HepG2 (cell line): Measurements from ENCODE around the gene ANKRD11. TPM values are rescaled to one million over a fixed set of nuclear protein-coding genes. Genes with fewer than 3 reads are reported as not detected.

Experiments
- FOXP4 ChIP-seq: sonication (generic); formaldehyde crosslinking; IDR thresholded peaks from 2 replicates; pipeline ENCODE4 v1.4.0; 2020; ENCODE audit warnings: missing genetic modification reagents
- GATA4 ChIP-seq: sonication (generic); IDR thresholded peaks from 2 replicates; pipeline ENCODE4 v1.6.1; 2016; ENCODE audit warnings: antibody characterized with exemption, low read depth, borderline replicate concordance
- KDM2A ChIP-seq: sonication (generic); formaldehyde crosslinking; IDR thresholded peaks from 2 replicates; pipeline ENCODE4 v1.4.0; 2020; ENCODE audit warnings: low read depth, missing genetic modification reagents, borderline replicate concordance
- KLF12 ChIP-seq: sonication (generic); formaldehyde crosslinking; IDR thresholded peaks from 2 replicates; pipeline ENCODE4 v1.4.0; 2020; ENCODE audit warnings: missing genetic modification reagents, borderline replicate concordance
- NFYB ChIP-seq: sonication (generic); formaldehyde crosslinking; IDR thresholded peaks from 2 replicates; pipeline ENCODE4 v1.4.0; 2020; ENCODE audit warnings: missing genetic modification reagents
- RBFOX2 ChIP-seq: fragments of 200-400 bp; formaldehyde crosslinking; IDR thresholded peaks from 2 replicates; pipeline ENCODE4 v1.6.1; 2017; ENCODE audit warnings: low read depth, mild to moderate bottlenecking, low read length
- TCF7L2 ChIP-seq: IDR thresholded peaks from 2 replicates; pipeline ENCODE4 v1.6.1; 2011; ENCODE audit warnings: mild to moderate bottlenecking, low read depth, low read length, moderate library complexity
- TFDP1 ChIP-seq: IDR thresholded peaks from 2 replicates; pipeline ENCODE4 v1.6.1; 2016; ENCODE audit warnings: missing compliant biosample characterization, missing genetic modification reagents, borderline replicate concordance
- ZZZ3 ChIP-seq: sonication (generic); formaldehyde crosslinking; IDR thresholded peaks from 2 replicates; pipeline ENCODE4 v1.4.0; 2020; ENCODE audit warnings: missing genetic modification reagents, mild to moderate bottlenecking, borderline replicate concordance
- polyA plus RNA-seq, 8 experiments: library from polyadenylated mRNA; depleted of rRNA in 3 of 8; stranded (reverse) in 7 of 8; unstranded in 1 of 8; fragments of >200 nt; fragmentation: Illumina TruSeq in 4 of 8; extraction: Trizol in 4 of 8; gene quantifications; 2 replicates each; pipeline versions ENCODE4 v1.2.1 to v1.2.3, GENCODE V29; 2011 to 2016; ENCODE audit warnings: low read depth in 4 of 8, missing spikeins in 1 of 8, mixed read lengths in 1 of 8; ENCODE audit not compliant: insufficient read depth in 1 of 8
- total RNA-seq, 5 experiments: library from RNA; depleted of rRNA; stranded (reverse); fragments of >200 nt; fragmentation: Illumina TruSeq; extraction: Trizol; gene quantifications; 2 replicates each; pipeline ENCODE4 v1.2.3, GENCODE V29; 2016; ENCODE audit warnings: low read depth in 1 of 5
- TF ChIP-seq, protein P1 (sequence below), 2 experiments: fragments of 450-650 bp in 1 of 2; sonication (generic) in 1 of 2; formaldehyde crosslinking in 1 of 2; IDR thresholded peaks; 2 replicates each; pipeline versions ENCODE4 v1.6.1 to v1.8.0; 2016 to 2022; ENCODE audit warnings: antibody characterized with exemption in 1 of 2, mild to moderate bottlenecking in 1 of 2, missing genetic modification reagents in 1 of 2
- TF ChIP-seq, protein P2 (sequence below): sonication (generic); formaldehyde crosslinking; IDR thresholded peaks from 2 replicates; pipeline ENCODE4 v1.4.0; 2020; ENCODE audit warnings: missing genetic modification reagents, borderline replicate concordance

ANKRD11 gene
- total and polyA plus RNA-seq, 2 of the 13 experiments (the other 11 are each of a cell fraction or from before 2014, with no cell fraction given), result 21.4 to 38.4 TPM

- TF ChIP-seq, protein P1, sequence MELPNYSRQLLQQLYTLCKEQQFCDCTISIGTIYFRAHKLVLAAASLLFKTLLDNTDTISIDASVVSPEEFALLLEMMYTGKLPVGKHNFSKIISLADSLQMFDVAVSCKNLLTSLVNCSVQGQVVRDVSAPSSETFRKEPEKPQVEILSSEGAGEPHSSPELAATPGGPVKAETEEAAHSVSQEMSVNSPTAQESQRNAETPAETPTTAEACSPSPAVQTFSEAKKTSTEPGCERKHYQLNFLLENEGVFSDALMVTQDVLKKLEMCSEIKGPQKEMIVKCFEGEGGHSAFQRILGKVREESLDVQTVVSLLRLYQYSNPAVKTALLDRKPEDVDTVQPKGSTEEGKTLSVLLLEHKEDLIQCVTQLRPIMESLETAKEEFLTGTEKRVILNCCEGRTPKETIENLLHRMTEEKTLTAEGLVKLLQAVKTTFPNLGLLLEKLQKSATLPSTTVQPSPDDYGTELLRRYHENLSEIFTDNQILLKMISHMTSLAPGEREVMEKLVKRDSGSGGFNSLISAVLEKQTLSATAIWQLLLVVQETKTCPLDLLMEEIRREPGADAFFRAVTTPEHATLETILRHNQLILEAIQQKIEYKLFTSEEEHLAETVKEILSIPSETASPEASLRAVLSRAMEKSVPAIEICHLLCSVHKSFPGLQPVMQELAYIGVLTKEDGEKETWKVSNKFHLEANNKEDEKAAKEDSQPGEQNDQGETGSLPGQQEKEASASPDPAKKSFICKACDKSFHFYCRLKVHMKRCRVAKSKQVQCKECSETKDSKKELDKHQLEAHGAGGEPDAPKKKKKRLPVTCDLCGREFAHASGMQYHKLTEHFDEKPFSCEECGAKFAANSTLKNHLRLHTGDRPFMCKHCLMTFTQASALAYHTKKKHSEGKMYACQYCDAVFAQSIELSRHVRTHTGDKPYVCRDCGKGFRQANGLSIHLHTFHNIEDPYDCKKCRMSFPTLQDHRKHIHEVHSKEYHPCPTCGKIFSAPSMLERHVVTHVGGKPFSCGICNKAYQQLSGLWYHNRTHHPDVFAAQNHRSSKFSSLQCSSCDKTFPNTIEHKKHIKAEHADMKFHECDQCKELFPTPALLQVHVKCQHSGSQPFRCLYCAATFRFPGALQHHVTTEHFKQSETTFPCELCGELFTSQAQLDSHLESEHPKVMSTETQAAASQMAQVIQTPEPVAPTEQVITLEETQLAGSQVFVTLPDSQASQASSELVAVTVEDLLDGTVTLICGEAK (IDR thresholded peaks at IDR 0.05), result no peak
- TF ChIP-seq, protein P1 (CRISPR knock-in tag; IDR thresholded peaks at IDR 0.05), result no peak
- no peak for TF ChIP-seq NFYB (CRISPR knock-in tag)
- TF ChIP-seq, protein P2, sequence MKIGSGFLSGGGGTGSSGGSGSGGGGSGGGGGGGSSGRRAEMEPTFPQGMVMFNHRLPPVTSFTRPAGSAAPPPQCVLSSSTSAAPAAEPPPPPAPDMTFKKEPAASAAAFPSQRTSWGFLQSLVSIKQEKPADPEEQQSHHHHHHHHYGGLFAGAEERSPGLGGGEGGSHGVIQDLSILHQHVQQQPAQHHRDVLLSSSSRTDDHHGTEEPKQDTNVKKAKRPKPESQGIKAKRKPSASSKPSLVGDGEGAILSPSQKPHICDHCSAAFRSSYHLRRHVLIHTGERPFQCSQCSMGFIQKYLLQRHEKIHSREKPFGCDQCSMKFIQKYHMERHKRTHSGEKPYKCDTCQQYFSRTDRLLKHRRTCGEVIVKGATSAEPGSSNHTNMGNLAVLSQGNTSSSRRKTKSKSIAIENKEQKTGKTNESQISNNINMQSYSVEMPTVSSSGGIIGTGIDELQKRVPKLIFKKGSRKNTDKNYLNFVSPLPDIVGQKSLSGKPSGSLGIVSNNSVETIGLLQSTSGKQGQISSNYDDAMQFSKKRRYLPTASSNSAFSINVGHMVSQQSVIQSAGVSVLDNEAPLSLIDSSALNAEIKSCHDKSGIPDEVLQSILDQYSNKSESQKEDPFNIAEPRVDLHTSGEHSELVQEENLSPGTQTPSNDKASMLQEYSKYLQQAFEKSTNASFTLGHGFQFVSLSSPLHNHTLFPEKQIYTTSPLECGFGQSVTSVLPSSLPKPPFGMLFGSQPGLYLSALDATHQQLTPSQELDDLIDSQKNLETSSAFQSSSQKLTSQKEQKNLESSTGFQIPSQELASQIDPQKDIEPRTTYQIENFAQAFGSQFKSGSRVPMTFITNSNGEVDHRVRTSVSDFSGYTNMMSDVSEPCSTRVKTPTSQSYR, result no peak
- TF ChIP-seq TFDP1 (CRISPR knock-in tag), result no peak
- TF ChIP-seq RBFOX2, result no peak
- TF ChIP-seq TCF7L2, result no peak
- TF ChIP-seq GATA4, result no peak
- no peak for TF ChIP-seq KLF12 (CRISPR knock-in tag)
- TF ChIP-seq KDM2A (CRISPR knock-in tag), result no peak
- TF ChIP-seq ZZZ3 (CRISPR knock-in tag), result no peak
- peak; percentile 59 for TF ChIP-seq FOXP4 (CRISPR knock-in tag)
These were observed 167.8 kb downstream of the ANKRD11 start (continued) for GRCh38 chr16:89322321-89323119.
